ENCODE data around the gene FTSJ1. TPM values are rescaled to one million over a fixed set of nuclear protein-coding genes. Genes with fewer than 3 reads are reported as not detected.

Gene FTSJ1
- total and polyA plus RNA-seq, 7 donors: 15.6 to 39.9 (median 26.9) TPM

DNA sequence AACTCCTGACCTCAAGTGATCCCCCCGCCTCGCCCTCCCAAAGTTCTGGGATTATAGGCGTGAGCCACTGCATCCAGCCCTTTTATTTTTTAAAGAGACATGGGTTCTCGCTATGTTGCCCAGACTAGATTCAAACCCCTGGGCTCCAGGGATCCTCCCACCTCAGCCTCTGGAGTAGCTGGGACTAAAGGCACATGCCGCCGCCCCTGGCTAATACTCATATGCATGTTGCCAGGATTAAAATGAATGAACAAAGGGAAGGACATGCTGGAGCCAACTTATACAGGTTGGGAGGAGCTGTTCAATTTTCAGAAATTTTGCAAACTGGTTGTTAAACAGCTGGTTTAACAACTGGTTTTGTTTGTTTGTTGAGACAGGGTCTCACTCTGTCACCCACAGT lies 1.4 kb upstream of the FTSJ1 start:
- Histone ChIP-seq H3K4me1 (peaks cover 0 to 11% (median 4%) of the 10 kb centered on the region in 4 donors), H3K27ac (no peak overlapping the region), H3K4me3 (no peak overlapping the region), H3K9me3 (no peaks in the 10 kb centered on the region), H3K27me3 (no peaks in the 10 kb centered on the region), H3K36me3 (no peaks in the 10 kb centered on the region)
- DNase-seq: no peak
- 63 to 84% methylated on average over 6 of the region's 6 CpGs for WGBS, 2 donors
- intact Hi-C loops (cut with DNase I): loop anchor here (10.0 kb wide), 1 partner anchor 400 kb away; the partner anchor contains the start of gene ZNF630
- TF ChIP-seq POLR2A (IDR thresholded peaks at IDR 0.05) (no peak), EP300 (IDR thresholded peaks at IDR 0.05) (no peak), POLR2AphosphoS5 (IDR thresholded peaks at IDR 0.05) (no peak)
- TF ChIP-seq, protein P1, sequence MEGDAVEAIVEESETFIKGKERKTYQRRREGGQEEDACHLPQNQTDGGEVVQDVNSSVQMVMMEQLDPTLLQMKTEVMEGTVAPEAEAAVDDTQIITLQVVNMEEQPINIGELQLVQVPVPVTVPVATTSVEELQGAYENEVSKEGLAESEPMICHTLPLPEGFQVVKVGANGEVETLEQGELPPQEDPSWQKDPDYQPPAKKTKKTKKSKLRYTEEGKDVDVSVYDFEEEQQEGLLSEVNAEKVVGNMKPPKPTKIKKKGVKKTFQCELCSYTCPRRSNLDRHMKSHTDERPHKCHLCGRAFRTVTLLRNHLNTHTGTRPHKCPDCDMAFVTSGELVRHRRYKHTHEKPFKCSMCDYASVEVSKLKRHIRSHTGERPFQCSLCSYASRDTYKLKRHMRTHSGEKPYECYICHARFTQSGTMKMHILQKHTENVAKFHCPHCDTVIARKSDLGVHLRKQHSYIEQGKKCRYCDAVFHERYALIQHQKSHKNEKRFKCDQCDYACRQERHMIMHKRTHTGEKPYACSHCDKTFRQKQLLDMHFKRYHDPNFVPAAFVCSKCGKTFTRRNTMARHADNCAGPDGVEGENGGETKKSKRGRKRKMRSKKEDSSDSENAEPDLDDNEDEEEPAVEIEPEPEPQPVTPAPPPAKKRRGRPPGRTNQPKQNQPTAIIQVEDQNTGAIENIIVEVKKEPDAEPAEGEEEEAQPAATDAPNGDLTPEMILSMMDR (IDR thresholded peaks at IDR 0.05): no peak

DNA sequence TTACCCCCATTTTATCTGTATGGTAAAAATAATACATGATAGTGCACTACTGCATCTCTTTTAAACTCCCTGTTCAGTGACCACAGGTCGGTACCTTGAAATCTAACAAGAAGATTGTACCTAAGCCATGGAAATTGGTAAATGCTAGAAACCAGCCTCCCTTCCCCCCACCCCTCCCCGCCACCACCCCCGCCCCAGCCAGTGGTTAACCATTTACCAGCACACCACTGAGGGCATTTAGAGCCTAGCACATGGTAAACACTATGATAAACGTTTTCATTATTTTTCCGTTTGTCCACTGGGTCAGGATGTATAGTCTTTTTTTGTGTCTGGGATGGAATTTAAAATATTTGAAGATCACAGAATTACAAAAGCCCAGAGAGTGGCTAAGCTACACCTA lies 703 bp upstream of the FTSJ1 start:
- 1% methylated on average over 5 of the region's 5 CpGs for WGBS, 2 donors
- Histone ChIP-seq H3K27me3 (no peaks in the 10 kb centered on the region), H3K4me3 (peak overlapping the region; percentile 58 to 73 (median 66)), H3K9me3 (no peaks in the 10 kb centered on the region), H3K4me1 (peaks cover 0 to 11% (median 4%) of the 10 kb centered on the region in 4 donors), H3K27ac (peak overlapping the region; percentile 77 to 89 (median 84)), H3K36me3 (no peaks in the 10 kb centered on the region)
- no peak for DNase-seq
- TF ChIP-seq, protein P1 (IDR thresholded peaks at IDR 0.05): no peak
- TF ChIP-seq POLR2AphosphoS5 (IDR thresholded peaks at IDR 0.05) (no peak), POLR2A (IDR thresholded peaks at IDR 0.05) (no peak), EP300 (IDR thresholded peaks at IDR 0.05) (no peak)
- intact Hi-C loops (cut with DNase I): loop anchor here (10.0 kb wide), 1 partner anchor 400 kb away; the partner anchor contains the start of gene ZNF630

- Histone ChIP-seq H3K27me3 (no peaks in the 10 kb centered on the region), H3K4me3 (peak overlapping the region in 3 of 4 donors; percentile 58 to 73 (median 67)), H3K9me3 (no peaks in the 10 kb centered on the region), H3K27ac (peak overlapping the region; percentile 77 to 89 (median 84)), H3K36me3 (peaks cover 0 to 7% (median 0%) of the 10 kb centered on the region in 4 donors), H3K4me1 (peaks cover 0 to 11% (median 4%) of the 10 kb centered on the region in 4 donors)
- intact Hi-C loops (cut with DNase I): loop anchor here (2.0 to 10.0 kb wide), 2 partner anchors 32 to 402 kb away; partner anchors contain the start of genes PORCN and ZNF630
- TF ChIP-seq, protein P1 (IDR thresholded peaks at IDR 0.05): no peak
- TF ChIP-seq POLR2AphosphoS5 (IDR thresholded peaks at IDR 0.05): no peak
- 60 to 65% methylated on average over 4 of the region's 4 CpGs for WGBS, 2 donors
- DNase-seq: no peak
These were observed 920 bp downstream of the FTSJ1 start for GRCh38 chrX:48476919-48477318.

DNA sequence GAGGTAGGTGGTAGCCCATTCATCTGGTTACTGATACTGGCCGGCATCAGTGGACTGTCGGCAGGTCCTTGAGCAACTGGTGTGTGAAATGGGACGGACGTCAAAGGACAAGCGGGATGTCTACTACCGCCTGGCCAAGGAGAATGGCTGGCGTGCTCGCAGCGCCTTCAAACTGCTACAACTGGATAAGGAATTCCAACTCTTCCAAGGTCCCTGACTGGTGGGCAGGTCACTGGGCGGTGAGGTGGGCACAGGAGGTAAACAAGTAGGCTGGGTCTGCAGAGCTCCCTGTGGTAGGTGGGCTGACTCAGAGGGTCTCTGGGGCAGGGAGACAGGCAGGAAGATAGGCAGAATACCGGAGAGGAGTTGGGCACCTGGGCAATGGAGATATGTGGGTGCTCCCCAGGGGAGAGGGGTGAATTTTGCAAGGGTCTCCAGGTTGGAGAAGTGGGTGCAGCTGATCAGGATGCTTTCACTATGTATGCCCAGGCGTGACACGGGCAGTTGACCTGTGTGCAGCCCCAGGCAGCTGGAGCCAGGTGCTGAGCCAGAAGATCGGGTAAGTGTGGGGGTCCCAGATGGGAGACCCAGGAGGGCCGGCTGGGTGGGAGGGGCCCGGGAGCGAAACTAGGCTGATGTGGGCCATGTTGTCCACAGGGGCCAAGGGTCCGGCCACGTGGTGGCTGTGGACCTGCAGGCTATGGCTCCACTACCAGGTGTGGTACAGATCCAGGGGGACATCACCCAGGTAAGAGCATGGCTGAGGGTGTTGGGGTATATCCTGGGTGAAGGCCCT lies 2.2 kb downstream of the FTSJ1 start:
- intact Hi-C loops (cut with DNase I): loop anchor here (2.0 to 10.0 kb wide), 2 partner anchors 31 to 403 kb away; partner anchors contain the start of genes PORCN and ZNF630
- DNase-seq: no peak
- H3K4me1 ChIP-seq: peaks cover 0 to 11% (median 4%) of the 10 kb centered on the region in 4 donors
- no peaks in the 10 kb centered on the region for H3K9me3 ChIP-seq
- no peaks in the 10 kb centered on the region for H3K27me3 ChIP-seq
- H3K27ac ChIP-seq: no peak overlapping the region
- H3K4me3 ChIP-seq: no peak overlapping the region
- TF ChIP-seq EP300 (IDR thresholded peaks at IDR 0.05): no peak
- TF ChIP-seq, protein P1 (IDR thresholded peaks at IDR 0.05): no peak
- no peak for TF ChIP-seq POLR2AphosphoS5 (IDR thresholded peaks at IDR 0.05)
- TF ChIP-seq POLR2A (IDR thresholded peaks at IDR 0.05): no peak
- 94 to 95% methylated on average over 19 of the region's 19 CpGs for WGBS, 2 donors
- peaks cover 0 to 16% (median 1%) of the 10 kb centered on the region in 4 donors for H3K36me3 ChIP-seq

Measured in sigmoid colon (tissue), 7 donors.